ENCODE results near the gene DISC1. TPM values are rescaled to one million over a fixed set of nuclear protein-coding genes. Genes with fewer than 3 reads are reported as not detected.

DISC1 gene
- total RNA-seq, 1 experiment from 2014 or later, result 1.8 TPM

GRCh38 chr1:231666937-231667608 lies 40.5 kb downstream of the DISC1 start:
- Histone ChIP-seq H3K4me3 (replicated peaks in 1 of 2; ENCODE audit: low read depth in 1 of 2, low read length in 2 of 2) (no peak overlapping the region), H2AFZ (ENCODE audit: low read depth, low read length, poor library complexity, severe bottlenecking) (no peak overlapping the region), H3K9me2 (ENCODE audit: insufficient read depth) (no peaks in the 10 kb centered on the region), H3K4me2 (ENCODE audit: low read length) (no peak overlapping the region), H4K20me1 (ENCODE audit: insufficient read depth) (no peaks in the 10 kb centered on the region), H3K9ac (ENCODE audit: low read length) (no peak overlapping the region), H3K27ac (ENCODE audit: low read depth, low read length) (no peak overlapping the region), H3K4me1 (ENCODE audit: control insufficient read depth in 1 of 2, insufficient read depth in 2 of 2, low read length in 2 of 2) (no peaks in the 10 kb centered on the region), H3K9me3 (ENCODE audit: control insufficient read depth in 1 of 2, insufficient read depth in 1 of 2, low read depth in 1 of 2, low read length in 2 of 2) (no peaks in the 10 kb centered on the region), H3K79me2 (ENCODE audit: insufficient read depth, low read length) (no peaks in the 10 kb centered on the region), H3K27me3 (ENCODE audit: insufficient read depth, low read length) (no peaks in the 10 kb centered on the region), H3K36me3 (ENCODE audit: control insufficient read depth in 1 of 2, insufficient read depth in 2 of 2, low read length in 2 of 2) (no peaks in the 10 kb centered on the region)
- ChIA-PET POLR2A (no interaction called here), RAD21 (ENCODE audit: low non-redundant PET in 1 of 2, low total read pairs in 2 of 2, uncharacterized antibody in 2 of 2, unreplicated experiment in 2 of 2) (interaction anchor here in 1 of 2 experiments (0.6 kb wide), 1 partner anchor 351 kb away, joined by 3 read pairs; no protein-coding TSS in a partner anchor), CTCF (no interaction called here)
- intact Hi-C loops (cut with micrococcal nuclease), result no loop called here
- no TSS peak for BruUV-seq (replicated peaks)
- DNase-seq (ENCODE audit: low read depth, low spot score) (no peak), ATAC-seq (no peak)
- TF ChIP-seq ZBTB33 (IDR thresholded peaks at IDR 0.05; ENCODE audit: extremely low read depth, insufficient replicate concordance, low read length) (no peak), CBX3 (IDR thresholded peaks at IDR 0.05; ENCODE audit: low read depth) (no peak), CEBPB (IDR thresholded peaks at IDR 0.05; ENCODE audit: low read depth) (no peak), POLR2AphosphoS5 (IDR thresholded peaks at IDR 0.05; ENCODE audit: low read depth, low read length) (no peak), TCF7L2 (IDR thresholded peaks at IDR 0.05; ENCODE audit: borderline replicate concordance, extremely low read depth, insufficient read depth, insufficient read length) (no peak), ZFX (IDR thresholded peaks at IDR 0.05) (no peak), EGR1 (IDR thresholded peaks at IDR 0.05; ENCODE audit: low read depth) (no peak), YY1 (IDR thresholded peaks at IDR 0.05; ENCODE audit: extremely low read depth, insufficient replicate concordance, low read depth, low read length) (no peak)
